ENCODE results near the gene IL1R1.
A peak's percentile ranks its signal among the peaks of the same experiment; 100 is the strongest.

DNA sequence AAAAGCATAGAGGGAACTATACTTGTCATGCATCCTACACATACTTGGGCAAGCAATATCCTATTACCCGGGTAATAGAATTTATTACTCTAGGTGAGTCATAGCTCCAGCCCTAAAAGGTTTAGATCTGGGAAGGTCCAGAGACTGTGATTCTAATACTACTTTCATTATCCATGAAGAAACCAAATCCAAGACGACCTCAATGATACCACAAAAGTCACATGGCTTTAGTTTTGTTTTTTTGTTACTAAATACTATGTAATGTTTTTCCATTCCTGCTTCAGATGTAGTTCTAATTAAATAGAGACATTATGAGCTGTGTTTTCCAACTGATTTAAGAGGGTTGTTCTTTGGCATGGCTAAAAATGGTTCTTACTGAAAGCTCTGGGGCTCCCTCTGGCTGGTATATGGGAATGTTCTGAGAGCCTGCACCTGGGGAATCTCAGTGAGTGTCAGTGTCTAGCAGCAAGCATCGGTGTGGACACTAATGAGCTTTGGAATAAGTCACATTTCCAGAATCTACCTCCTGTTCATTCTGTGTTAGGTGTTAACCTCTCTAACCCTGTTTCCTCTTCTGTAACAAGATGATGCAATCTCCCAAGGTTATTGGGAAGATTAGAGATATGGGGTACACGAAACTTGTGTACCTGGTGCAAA, 23.8 kb downstream of the IL1R1 start:
- TF ChIP-seq, protein P1, sequence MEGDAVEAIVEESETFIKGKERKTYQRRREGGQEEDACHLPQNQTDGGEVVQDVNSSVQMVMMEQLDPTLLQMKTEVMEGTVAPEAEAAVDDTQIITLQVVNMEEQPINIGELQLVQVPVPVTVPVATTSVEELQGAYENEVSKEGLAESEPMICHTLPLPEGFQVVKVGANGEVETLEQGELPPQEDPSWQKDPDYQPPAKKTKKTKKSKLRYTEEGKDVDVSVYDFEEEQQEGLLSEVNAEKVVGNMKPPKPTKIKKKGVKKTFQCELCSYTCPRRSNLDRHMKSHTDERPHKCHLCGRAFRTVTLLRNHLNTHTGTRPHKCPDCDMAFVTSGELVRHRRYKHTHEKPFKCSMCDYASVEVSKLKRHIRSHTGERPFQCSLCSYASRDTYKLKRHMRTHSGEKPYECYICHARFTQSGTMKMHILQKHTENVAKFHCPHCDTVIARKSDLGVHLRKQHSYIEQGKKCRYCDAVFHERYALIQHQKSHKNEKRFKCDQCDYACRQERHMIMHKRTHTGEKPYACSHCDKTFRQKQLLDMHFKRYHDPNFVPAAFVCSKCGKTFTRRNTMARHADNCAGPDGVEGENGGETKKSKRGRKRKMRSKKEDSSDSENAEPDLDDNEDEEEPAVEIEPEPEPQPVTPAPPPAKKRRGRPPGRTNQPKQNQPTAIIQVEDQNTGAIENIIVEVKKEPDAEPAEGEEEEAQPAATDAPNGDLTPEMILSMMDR (optimal IDR thresholded peaks at IDR 0.05 in 1 of 3, IDR thresholded peaks at IDR 0.05 in 1 of 3, conservative IDR thresholded peaks at IDR 0.05 in 1 of 3; ENCODE audit: extremely low read depth in 1 of 3, insufficient read depth in 2 of 3, low read length in 3 of 3), result peak; percentile 47 to 52 (median 50)
- TF ChIP-seq EZH2 (IDR thresholded peaks at IDR 0.05; ENCODE audit: low read length), result no peak

Measured in keratinocyte (primary cell).